Stimulated activated CD4-positive, alpha-beta T cell treated with anti-CD3 and anti-CD28 coated beads, Interleukin-15, amount 100 ng/mL, for 24 hours (primary cell): ENCODE data around the gene NEURL1B.
"Not testable (repeated sequence)": the region's sequence is repeated elsewhere in the genome, so short reads cannot be mapped to it uniquely, and the experiment has no call there.

Source experiments
- DNase-seq: peaks from one replicate; pipeline ENCODE4 v3.0.0-alpha.2; 2020

The NEURL1B gene

DNA sequence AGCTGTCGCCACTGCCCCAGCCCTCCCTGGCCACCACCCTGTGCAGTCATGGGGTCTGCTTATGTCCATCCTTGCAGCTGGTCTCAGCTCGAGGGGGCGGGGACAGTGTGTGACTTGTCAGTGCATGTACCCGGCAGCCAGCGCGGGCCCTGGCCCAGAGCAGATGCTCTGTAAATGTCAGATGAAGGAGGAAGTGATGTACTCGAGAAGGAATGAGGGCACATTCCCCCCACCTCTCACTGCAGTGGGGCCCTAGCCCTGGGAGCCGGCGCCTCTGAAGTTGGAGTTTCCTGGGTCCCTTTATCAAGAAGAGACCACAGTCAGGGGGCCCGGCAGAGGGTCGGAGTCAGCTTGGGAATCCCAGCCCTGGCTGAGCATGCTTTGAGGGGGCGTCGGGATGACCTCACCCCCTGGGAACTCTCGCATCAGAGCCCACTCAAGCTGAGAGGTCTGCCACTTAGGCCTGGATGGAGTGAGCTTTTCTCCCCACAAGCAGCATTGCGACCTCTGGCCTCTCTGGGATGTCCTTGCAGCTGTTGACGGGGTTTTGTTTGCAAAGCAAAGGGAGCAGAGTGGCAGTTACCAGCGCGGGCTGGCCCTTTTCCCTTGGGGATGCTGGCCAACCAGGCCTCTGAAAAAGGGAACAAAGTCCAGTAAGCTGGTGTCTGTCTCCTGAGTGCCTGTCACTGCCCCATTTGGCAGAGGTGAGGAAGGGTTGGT, 19.0 kb downstream of the NEURL1B start:
- DNase-seq: no peak

DNA sequence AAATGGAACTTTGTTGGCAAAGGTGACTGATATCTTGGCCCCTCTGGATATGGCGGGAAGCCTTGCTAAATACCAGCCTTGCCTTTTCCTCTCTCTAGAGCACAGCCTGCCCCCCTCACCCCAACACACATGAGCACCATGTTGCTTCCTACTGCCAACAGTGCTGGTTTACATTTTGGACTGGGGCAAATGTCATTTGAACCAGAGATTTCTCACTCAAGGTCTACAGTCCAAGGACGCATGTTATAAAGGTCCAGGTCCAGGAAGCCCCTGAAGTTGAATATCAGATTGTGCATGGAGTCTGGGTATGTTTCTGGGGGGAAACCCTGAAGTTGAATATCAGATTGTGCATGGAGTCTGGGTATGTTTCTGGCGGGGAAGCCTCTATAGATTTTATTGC, 19.9 kb downstream of the NEURL1B start:
- DNase-seq: no peak

DNA sequence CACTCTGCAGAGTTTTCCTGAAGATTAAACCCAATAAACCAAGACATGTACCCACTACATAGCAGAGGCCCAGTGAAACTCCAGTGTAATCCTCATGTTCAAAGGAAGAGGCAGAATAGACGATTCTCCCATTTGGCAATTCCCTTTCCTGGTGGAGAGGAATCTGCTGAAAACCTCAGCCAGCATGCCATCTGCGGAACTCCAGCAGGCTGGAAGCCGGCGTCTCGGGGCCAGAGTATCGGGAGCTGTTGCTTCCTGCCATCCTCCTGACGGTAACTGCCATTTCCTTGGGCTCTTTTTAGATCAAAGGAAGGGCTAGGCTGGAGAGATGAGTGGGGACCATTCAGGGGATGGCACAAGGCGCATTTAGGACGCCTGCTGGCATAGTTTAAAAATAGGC, 20.5 kb downstream of the NEURL1B start:
- no peak for DNase-seq

DNA sequence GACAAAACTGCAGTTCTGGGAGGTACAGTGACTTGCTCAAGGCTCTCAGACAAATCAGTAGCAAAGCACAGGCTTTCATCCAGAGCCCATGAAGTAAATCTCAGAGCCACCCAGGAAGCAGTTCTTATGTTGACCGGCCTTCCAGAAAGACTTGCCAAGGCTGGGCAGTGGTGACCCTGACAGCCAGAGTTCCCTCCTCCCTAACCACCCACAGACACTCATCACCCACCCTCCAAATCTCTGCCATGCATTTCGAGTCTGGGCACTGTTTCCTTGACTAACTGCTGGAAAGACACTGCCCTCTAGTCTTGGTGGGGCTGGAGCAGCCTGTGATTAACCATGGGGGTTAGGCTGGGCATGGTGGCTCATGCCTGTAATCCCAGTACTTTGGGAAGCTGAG, 21.5 kb downstream of the NEURL1B start:
- DNase-seq: no peak

DNA sequence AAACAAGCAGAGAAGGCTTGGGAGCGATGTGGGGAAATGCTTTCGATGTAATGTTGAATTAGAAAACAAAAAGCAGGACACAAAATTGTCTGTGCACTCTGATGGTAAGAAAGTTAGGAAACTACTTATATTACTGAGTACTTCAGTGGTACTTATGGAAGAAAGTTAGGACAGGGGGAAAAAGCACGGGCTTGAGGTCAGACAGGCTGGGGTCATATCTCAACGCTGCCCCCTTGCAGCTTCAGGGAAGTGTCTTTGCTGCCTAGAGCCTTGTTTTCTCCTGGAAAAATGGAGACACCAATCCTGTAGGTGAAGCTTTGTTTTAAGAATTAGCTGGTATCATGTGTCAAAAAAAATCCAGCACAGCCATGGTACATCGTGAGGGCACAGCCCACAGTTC, 23.0 kb downstream of the NEURL1B start:
- DNase-seq: no peak

DNA sequence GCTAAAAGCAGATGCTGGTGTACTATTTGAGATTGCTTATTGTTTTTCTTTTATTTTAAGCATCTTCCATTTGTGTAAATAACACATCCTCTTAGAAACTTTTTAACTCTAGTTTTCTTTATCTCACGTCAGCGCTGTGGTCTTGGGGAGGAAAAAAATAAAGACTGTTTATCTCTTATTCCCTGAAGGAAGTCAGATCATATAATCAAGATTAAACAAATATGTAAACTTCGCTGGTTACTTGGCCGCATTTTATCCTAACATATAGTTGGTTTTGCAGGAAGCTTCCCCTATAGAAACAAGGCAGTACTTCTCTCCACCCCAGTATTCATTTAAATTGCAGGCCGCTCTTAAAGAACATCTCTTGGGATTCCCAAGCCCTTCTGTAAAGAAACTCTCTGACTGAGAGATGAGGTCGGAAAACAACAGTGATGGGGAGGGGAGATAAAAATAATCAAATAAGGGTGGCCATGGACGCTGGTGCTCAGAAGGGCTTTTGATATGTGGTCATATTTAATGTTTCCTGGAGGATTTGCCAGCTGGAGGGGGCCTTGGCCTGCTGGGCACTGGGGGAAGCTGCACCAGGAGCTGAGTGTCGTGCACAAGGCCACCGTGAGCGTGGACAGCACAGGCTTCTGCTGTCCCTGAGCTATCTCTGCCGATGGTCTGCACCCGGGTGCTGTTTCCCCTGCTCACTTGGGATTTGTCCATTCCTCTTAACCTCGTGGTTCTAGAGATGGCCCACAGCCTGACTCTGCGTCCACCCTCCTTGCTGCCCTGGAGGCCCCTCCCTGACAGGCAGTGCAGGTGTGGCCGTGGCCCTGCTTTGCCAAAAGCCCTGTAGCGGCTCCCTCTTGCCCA, 23.8 kb downstream of the NEURL1B start:
- no peak for DNase-seq

DNA sequence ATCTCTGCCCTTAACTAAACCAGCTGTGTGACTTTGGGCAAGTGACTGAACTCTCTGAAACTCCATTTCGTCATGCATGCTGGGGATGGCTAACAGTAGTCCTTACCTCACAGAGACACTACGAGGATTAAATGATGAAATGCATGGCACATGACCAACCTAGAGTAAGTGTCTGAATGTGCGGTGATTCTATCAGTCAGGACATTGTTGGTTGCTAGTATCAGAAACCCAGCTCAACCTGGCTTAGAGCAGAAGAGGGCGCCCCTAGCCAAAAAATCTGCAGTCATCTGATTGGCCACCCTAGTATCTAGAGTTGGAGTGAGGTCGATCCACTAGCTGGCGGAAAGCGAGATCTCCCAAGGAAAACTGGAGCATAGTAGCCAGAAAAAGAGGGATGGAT, 25.2 kb downstream of the NEURL1B start:
- DNase-seq: no peak

DNA sequence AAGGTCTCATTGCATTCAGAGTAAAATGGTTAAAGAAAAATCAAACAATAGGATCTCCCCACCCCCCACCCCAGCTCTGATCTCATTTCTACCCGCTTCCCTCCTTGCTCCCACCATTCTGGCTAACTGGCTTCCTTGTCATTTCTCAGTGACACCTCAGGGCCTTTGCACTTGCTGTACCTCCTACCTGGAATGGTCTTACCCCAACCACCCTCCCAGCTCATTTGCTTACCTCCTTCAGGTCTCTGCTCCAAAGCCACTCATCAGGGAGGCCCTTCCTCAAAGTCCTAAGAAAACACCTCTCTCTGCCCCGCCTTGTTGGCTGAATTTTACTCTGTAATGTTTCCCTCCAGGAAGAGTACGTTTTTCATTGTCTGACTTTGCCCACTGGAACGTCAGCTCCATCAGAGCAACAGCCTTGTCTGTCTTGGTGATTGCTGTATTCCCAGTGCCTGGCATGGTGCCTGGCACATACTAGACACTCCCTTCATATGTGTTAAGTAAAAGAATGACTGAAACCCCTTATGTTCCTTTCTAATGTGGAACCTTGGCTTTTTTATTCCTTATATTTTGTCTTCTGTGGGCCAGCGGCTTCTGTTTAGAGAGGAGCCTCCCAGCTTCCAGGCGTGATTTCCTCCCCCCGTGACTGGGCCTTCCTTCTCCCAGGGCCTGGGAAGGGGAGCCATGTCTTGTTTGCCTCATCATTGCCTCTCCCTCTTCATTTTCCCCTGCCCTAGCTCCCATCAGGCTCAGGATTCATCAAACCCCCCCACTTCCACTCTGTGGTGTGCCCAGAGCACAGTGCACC, 26.9 kb downstream of the NEURL1B start:
- no peak for DNase-seq

DNA sequence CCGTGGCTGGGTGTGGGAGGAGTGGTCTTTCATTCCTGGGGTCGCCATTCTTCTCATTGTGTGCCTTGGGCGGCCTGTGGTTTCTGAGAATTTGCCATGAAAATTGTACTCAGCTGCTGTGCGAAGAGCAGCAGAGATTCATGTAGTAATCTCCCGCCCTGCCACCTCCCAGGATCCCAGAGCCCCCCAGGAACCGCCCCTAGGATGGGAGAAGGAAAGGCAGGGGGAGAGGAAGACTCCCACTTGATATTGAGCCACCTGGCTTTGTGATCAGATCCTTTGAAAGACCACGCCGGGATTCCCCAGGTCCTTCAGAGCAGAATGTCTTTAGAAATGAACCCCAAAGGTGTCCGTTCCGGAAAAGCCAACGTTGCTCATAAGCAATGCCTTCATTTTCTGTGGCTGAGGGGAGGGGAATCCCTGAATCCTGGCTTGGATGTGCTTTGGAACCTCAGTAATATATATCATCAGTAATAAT, 27.6 kb downstream of the NEURL1B start:
- DNase-seq: no peak

DNA sequence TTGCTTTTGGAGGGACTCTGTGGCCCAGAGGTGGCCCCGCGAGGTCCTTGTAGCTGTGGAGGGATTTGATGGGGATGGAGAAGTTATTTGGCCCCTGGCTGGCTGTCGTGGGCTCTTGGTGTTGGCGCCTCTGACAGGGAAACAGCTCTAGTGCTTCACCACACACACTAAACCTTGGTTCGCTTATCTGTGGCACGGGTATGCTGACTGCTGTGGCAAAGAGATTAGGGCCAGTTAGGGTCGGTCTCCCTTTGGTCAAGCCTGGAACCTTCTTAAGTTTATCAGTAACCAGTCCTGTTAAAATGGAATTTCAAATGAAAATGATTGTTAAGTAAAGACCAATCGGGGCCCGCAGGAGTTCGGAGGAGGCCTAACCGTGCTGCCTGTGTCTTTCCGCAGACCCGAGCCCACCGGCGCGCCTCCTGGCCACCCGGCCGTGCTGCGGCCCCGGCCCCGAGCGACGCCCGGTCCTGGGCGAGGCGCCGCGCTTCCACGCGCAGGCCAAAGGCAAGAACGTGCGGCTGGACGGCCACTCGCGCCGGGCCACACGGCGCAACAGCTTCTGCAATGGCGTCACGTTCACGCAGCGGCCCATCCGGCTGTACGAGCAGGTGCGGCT, 28.4 kb downstream of the NEURL1B start:
- DNase-seq: no peak

DNA sequence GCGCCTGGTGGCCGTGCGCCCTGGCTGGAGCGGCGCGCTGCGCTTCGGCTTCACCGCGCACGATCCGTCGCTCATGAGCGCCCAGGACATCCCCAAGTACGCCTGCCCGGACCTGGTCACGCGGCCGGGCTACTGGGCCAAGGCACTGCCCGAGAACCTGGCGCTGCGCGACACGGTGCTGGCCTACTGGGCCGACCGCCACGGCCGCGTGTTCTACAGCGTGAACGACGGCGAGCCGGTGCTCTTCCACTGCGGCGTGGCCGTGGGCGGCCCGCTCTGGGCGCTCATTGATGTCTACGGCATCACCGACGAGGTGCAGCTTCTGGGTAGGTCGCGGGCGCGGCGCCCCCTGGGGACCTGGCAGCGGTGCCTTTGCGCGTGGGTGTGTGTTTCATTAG, 28.9 kb downstream of the NEURL1B start:
- DNase-seq: no peak

DNA sequence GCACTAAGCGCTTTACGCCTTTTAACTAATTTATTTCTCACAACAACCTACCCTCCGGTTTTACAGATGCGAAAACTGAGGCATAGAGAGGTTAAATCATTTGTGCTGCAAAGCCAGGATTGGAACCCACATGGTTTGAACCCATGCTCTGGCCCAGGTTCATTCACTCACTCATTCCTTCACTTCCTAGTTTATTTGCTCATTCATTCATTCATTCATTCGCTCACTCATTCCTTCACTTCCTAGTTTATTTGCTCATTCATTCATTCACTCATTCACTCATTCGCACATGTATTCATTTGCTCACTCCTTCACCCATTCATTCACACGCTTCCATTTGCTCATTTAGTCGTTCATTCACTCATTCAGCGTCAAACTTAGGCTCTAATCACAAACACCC, 29.4 kb downstream of the NEURL1B start:
- no peak for DNase-seq

DNA sequence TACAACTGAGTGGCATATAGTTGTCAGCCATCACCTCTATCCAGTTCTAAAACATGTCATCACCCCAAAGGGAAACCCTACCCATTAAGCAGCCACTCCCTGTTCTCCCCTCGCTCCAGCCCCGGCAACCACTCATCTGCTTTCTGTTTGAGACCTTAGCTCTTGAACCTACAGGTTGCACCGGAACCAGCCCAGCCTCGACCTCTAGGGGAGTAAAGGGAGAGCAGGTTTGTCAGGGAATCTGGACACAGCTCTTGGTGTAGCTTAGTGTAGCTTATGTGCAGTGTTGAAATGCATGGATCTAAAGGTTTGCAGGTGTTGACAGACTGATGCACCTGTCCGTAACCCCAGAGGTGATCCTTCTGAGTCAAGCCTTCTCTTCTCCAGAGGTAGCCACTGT, 30.0 kb downstream of the NEURL1B start:
- no peak for DNase-seq

DNA sequence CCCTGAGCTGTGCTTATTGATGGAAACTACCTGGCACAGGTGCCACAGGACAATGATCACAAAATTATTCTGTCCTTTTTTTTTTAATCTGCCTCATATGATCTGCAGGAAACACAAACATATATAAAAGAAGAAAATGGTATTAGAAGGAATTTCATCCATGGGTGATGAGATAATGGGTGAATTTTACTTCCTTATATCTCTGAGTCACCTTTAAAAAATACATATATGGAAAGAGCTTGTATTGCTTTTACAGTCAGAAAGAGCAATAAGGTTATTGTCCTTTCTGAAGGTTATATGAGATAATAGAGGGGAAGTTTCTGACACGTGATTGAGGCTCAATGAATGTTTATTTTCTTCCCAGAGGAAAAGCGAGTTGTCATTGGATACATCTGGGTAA, 31.6 kb downstream of the NEURL1B start:
- DNase-seq: no peak

DNA sequence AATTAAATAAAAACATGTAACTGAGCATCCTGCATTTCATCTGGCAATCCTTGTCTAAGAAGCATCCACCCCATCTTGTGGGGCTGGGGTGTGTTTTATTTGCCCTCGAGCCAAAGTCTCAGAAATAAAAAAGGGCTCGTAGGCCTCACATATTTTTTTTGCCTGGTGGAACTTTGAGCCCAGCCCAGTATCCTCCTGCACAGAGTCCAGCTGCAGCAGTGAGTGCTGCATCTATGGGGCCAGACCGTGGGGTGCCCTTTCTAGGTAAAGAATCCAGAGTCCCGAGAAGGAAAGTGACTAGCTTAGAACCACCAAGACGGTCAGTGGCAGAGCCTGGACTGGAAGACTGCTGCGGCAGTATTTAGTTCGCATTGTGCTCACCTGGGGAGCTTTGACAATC, 33.1 kb downstream of the NEURL1B start:
- no peak for DNase-seq

DNA sequence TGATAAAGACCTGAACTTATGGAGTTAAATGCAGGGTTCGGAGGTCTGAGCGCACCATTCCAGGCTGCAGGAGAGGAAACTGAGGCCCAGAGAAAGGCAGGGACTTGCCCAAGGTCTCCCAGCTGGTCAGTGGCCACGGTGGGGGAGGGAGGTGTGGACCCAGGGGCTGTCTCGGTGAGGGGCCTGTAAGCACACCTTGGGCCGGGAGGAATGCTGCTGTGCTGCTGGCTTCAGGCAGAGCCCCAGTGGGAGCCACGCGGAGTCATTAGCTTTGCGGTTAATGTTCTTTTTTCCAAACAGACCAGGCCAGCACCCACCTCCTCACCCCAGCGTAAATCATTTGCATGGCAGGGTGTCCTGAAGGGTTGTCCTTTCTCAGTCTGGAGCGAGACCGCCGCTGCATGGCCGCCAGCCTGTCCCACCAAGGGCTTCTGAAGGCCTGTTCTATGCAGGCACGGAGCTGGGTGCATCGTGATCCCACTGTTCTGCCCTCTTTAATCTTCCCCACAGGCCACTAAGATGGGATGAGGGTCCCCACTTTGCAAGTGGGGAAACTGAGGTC, 35.9 kb downstream of the NEURL1B start:
- no peak for DNase-seq

DNA sequence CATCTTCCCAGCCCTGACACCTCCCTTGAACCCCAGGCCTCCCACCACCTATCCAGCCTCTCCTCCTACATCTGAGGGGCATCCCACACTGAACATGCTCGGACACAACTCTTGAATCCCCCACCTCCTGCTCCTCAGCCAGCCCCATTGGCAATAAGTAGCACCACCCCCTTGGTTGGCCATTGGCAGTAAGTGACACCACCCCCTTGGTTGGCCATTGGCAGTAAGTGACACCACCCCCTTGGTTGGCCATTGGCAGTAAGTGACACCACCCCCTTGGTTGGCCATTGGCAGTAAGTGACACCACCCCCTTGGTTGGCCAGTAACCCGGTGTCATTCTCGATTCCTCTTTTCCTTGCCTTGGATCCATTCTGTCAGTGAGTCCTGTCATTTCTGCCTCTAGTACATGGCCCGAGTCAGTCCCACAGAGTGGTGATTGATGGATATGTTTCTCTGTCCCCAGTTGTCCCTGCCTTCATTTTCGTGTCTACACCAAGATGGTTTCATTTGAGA, 37.4 kb downstream of the NEURL1B start:
- DNase-seq: not testable (repeated sequence)

DNA sequence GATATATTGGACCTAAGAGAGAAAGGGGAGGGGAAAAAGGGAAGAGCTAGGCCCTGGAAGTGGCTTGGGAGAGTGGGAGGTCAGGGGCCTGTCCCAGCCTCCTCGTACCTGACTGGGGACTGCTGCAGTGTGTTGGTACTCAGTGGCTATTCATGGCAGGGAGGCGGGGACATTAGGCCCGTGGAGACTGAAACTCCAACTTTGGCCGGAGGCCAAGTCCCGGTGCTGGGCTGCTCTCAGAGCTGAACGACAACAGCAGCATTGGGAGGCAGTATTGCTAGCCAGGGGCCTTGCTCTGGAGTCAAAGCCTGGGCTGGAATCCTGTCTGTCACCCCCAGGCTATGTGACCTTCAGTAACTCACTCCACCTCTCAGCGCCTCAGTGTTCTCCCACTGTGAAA, 37.8 kb downstream of the NEURL1B start:
- DNase-seq: no peak

DNA sequence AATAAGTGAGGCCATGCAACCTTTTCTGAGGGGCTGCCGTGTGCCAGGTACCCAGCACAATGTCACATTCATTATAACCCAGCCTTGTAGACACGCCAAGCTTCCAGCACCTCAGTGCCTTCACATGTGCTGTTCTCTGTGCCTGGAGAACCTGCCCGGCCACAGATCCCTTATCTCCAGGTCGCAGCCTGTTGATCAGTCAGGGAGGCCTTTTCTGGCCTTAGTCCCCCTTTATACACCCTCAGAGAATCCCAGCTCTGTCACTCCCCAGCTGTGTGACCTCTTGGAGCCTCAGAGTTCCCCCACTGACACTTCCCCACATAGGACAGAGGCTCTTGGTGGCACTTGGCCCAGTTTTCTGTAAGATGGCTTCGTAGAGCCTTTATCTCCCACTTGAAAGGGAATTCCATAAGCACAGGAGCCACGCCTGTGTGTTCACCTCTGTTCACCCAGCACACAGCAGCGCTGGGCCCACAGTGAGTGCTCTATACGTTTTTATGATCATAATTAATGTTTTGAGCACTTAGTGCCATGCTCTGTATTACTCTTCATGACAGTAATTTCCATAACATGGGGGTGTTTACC, 38.7 kb downstream of the NEURL1B start:
- DNase-seq: no peak

DNA sequence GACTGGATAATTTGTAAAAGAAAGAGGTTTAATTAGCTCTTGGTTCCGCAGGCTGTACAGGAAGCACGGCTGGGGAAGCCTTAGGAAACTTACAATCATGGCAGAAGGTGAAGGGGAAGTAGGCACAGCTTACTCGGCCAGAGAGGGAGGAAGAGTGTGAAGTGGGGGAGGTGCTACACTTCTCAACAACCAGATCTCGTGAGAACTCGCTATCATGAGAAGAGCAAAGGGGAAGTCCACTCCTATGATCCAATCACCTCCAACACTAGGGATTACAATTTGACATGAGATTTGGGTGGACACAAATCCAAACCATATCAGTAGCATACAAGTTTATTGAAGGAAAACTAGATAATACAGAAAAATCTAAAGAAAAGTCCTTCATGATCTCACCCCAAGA, 39.9 kb downstream of the NEURL1B start:
- DNase-seq: no peak

DNA sequence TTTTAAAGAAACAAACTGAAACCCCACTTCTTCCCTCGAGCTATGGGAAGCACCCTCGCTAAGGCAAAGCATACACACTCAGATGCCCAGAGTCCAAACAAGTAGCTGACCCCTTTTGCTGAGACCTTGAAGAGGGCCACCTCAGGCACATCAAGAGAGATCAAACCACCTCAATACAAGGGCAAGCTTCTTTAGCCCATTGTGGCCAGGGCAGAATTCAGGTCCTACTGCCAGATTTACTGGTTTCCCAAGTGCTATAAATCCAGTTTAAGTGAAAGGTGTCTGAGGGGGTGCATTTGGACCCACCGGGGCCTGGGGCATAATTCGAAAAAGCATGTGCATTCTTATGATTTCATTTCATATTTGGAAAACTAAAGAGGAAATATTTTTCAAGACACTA, 40.4 kb downstream of the NEURL1B start:
- no peak for DNase-seq

DNA sequence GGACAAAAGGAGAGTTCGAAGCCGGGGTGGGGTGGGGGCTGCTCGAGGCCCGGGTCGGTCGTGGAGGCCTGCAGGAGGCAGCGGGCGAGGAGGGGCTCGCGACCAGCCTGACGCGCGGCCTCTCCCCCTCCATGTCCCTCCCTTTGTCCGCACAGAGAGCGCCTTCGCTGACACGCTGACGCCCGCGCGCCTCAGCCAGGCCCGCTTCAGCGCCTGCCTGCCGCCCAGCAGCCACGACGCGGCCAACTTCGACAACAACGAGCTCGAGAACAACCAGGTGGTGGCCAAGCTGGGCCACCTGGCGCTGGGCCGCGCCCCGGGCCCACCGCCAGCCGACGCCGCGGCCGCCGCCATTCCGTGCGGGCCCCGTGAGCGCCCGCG, 42.2 kb downstream of the NEURL1B start:
- no peak for DNase-seq
